Upper lobe of left lung (tissue), 6 donors: ENCODE data around the gene ACCSL. TPM values are rescaled to one million over a fixed set of nuclear protein-coding genes. Genes with fewer than 3 reads are reported as not detected.

Source experiments
- ATAC-seq, 2 donors: fragments of 200-7000 bp; cut with Tn5 transposase; one replicate each; pipeline ENCODE4 v1.9.1; 2022; ENCODE audit warnings: mild to moderate bottlenecking in 2 of 2, moderate library complexity in 2 of 2; ENCODE audit not compliant: low FRiP score in 2 of 2
- DNase-seq, 2 donors: peaks; one replicate each; pipeline ENCODE4 v3.0.0-alpha.2; 2019 to 2020
- H3K27ac ChIP-seq, 4 donors: fragments of 200-600 bp; sonication (generic); one replicate each; pipeline ENCODE4 v1.5.1; 2016 to 2019
- H3K27me3 ChIP-seq, 4 donors: fragments of 200-600 bp; sonication (generic); one replicate each; pipeline ENCODE4 v1.5.1; 2017 to 2019
- H3K36me3 ChIP-seq, 4 donors: fragments of 200-600 bp; sonication (generic); one replicate each; pipeline ENCODE4 v1.5.1; 2016 to 2019
- H3K4me1 ChIP-seq, 4 donors: fragments of 200-600 bp; sonication (generic); one replicate each; pipeline ENCODE4 v1.5.1; 2018 to 2019
- H3K4me3 ChIP-seq, 4 donors: fragments of 200-600 bp; sonication (generic); one replicate each; pipeline ENCODE4 v1.5.1; 2017 to 2019; ENCODE audit warnings: mild to moderate bottlenecking in 2 of 4, moderate library complexity in 1 of 4
- H3K9me3 ChIP-seq, 4 donors: fragments of 200-600 bp; sonication (generic); one replicate each; pipeline ENCODE4 v1.5.1; 2018 to 2019
- CTCF ChIP-seq, 6 experiments: fragments of 450-650 bp in 4 of 6; fragments of 200-600 bp in 2 of 6; sonication (generic) in 2 of 6; IDR thresholded peaks; one replicate each; pipeline ENCODE4 v1.5.1; 2016 to 2019; ENCODE audit warnings: antibody characterized with exemption in 6 of 6
- EP300 ChIP-seq, 4 donors: sonication (generic); formaldehyde crosslinking; IDR thresholded peaks; one replicate each; pipeline ENCODE4 v1.5.1; 2017; ENCODE audit warnings: antibody characterized with exemption in 4 of 4, control low read depth in 2 of 4
- POLR2A ChIP-seq, 4 donors: fragments of 450-650 bp; IDR thresholded peaks; one replicate each; pipeline ENCODE4 v1.5.1; 2016 to 2017; ENCODE audit warnings: antibody characterized with exemption in 4 of 4, mild to moderate bottlenecking in 2 of 4
- POLR2AphosphoS5 ChIP-seq, 2 donors: sonication (generic); formaldehyde crosslinking; IDR thresholded peaks; one replicate each; pipeline ENCODE4 v1.5.1; 2017; ENCODE audit warnings: antibody characterized with exemption in 2 of 2
- WGBS, 2 donors: methylation state at CpG; one replicate each; pipeline ENCODE4 v1.1.5; 2017 to 2018; 5-methylcytosine and 5-hydroxymethylcytosine counted together
- total RNA-seq, 6 donors: library from RNA; depleted of rRNA in 4 of 6; stranded (reverse); fragments of >200 nt in 4 of 6; gene quantifications; one replicate each; pipeline versions ENCODE4 v1.1.0 to v1.2.1, GENCODE V29; 2016 to 2021
- donor health status: DM: no; HTN: no; CAD: no; lungs with moderate emphysema.
- donor health status: DM: no; HTN: yes; CAD: no; lungs with severe emphysema.

Gene ACCSL
- total RNA-seq, 6 donors from 2014 or later = not detected

GRCh38 chr11:44067266-44067665 lies 19.5 kb downstream of the ACCSL start:
- Histone ChIP-seq H3K4me1 (peaks cover 5 to 18% (median 11%) of the 10 kb centered on the region in 4 donors), H3K36me3 (peaks cover 0 to 9% (median 4%) of the 10 kb centered on the region in 4 donors), H3K27ac (no peak overlapping the region), H3K27me3 (no peaks in the 10 kb centered on the region), H3K4me3 (peak overlapping the region in 3 of 4 donors; percentile 59 to 92 (median 75)), H3K9me3 (no peaks in the 10 kb centered on the region)
- no peak for ATAC-seq
- no peak for TF ChIP-seq CTCF (IDR thresholded peaks at IDR 0.05)
- no peak for TF ChIP-seq EP300 (IDR thresholded peaks at IDR 0.05)
- no peak for TF ChIP-seq POLR2A (IDR thresholded peaks at IDR 0.05)
- TF ChIP-seq POLR2AphosphoS5 (IDR thresholded peaks at IDR 0.05) = no peak
- 49 to 59% methylated on average over 5 of the region's 5 CpGs for WGBS, 2 donors
- DNase-seq = no peak

- TF ChIP-seq CTCF (IDR thresholded peaks at IDR 0.05) (no peak), POLR2A (IDR thresholded peaks at IDR 0.05) (no peak), EP300 (IDR thresholded peaks at IDR 0.05) (no peak), POLR2AphosphoS5 (IDR thresholded peaks at IDR 0.05) (no peak)
- WGBS, 2 donors = 94% methylated on average over 2 of the region's 2 CpGs
- Histone ChIP-seq H3K9me3 (no peaks in the 10 kb centered on the region), H3K4me1 (peaks cover 5 to 18% (median 11%) of the 10 kb centered on the region in 4 donors), H3K27me3 (no peaks in the 10 kb centered on the region), H3K36me3 (peaks cover 0 to 14% (median 4%) of the 10 kb centered on the region in 4 donors), H3K27ac (no peak overlapping the region), H3K4me3 (no peak overlapping the region)
- DNase-seq (no peak), ATAC-seq (no peak)
Measured at GRCh38 chr11:44068180-44068579, 20.4 kb downstream of the ACCSL start.

- ATAC-seq = no peak
- 93 to 96% methylated on average over 3 of the region's 3 CpGs for WGBS, 2 donors
Measured at GRCh38 chr11:44071157-44071556, 23.4 kb downstream of the ACCSL start.

GRCh38 chr11:44072757-44073658 lies 25.2 kb downstream of the ACCSL start:
- DNase-seq = no peak
- H3K27me3 ChIP-seq = no peaks in the 10 kb centered on the region
- 91 to 93% methylated on average over 6 to 8 of the region's 8 CpGs for WGBS, 2 donors
- TF ChIP-seq EP300 (IDR thresholded peaks at IDR 0.05) (no peak), POLR2A (IDR thresholded peaks at IDR 0.05) (no peak), CTCF (IDR thresholded peaks at IDR 0.05) (no peak), POLR2AphosphoS5 (IDR thresholded peaks at IDR 0.05) (no peak)
- peaks cover 0 to 35% (median 6%) of the 10 kb centered on the region in 4 donors for H3K36me3 ChIP-seq
- ATAC-seq = no peak
- H3K9me3 ChIP-seq = no peaks in the 10 kb centered on the region
- H3K27ac ChIP-seq = no peak overlapping the region
- H3K4me1 ChIP-seq = peaks cover 0 to 3% (median 0%) of the 10 kb centered on the region in 4 donors
- no peak overlapping the region for H3K4me3 ChIP-seq

More at GRCh38 chr11:44071157-44071556, 23.4 kb downstream of the ACCSL start:
- H3K4me3 ChIP-seq = no peak overlapping the region
- H3K36me3 ChIP-seq = peaks cover 0 to 32% (median 6%) of the 10 kb centered on the region in 4 donors
- no peaks in the 10 kb centered on the region for H3K27me3 ChIP-seq
- peaks cover 5 to 14% (median 10%) of the 10 kb centered on the region in 4 donors for H3K4me1 ChIP-seq
- TF ChIP-seq CTCF (IDR thresholded peaks at IDR 0.05) (no peak), POLR2A (IDR thresholded peaks at IDR 0.05) (no peak), EP300 (IDR thresholded peaks at IDR 0.05) (no peak), POLR2AphosphoS5 (IDR thresholded peaks at IDR 0.05) (no peak)
- no peak for DNase-seq
- no peaks in the 10 kb centered on the region for H3K9me3 ChIP-seq
- no peak overlapping the region for H3K27ac ChIP-seq
